ENCODE measurements around the gene PLEKHD1.

Gene PLEKHD1

GRCh38 chr14:69480136-69480535, 4.4 kb upstream of the PLEKHD1 start:
- ChIA-PET POLR2A (no interaction called here), CTCF (no interaction called here)
- Histone ChIP-seq H3K9me3 (ENCODE audit: control extremely low read depth in 1 of 5, control insufficient read depth in 4 of 5, insufficient read depth in 2 of 5, low read depth in 1 of 5, low read length in 4 of 5) (no peaks in the 10 kb centered on the region), H3K27me3 (replicated peaks in 2 of 5; ENCODE audit: control insufficient read depth in 4 of 5, insufficient read depth in 5 of 5, low read length in 4 of 5) (peaks cover 4 to 42% (median 18%) of the 10 kb centered on the region in 5 experiments), H3K4me3 (ENCODE audit: control insufficient read depth in 1 of 7, extremely low read depth in 1 of 7, insufficient read depth in 4 of 7, low read depth in 2 of 7, low read length in 6 of 7) (no peak overlapping the region), H3K4me1 (ENCODE audit: control extremely low read depth in 1 of 4, control insufficient read depth in 4 of 4, insufficient read depth in 4 of 4, low read length in 3 of 4) (peaks cover 0 to 17% (median 10%) of the 10 kb centered on the region in 4 experiments), H3K27ac (ENCODE audit: insufficient read depth in 1 of 2, low read depth in 1 of 2, low read length in 2 of 2, poor library complexity in 1 of 2, severe bottlenecking in 2 of 2) (no peak overlapping the region), H3K36me3 (ENCODE audit: control insufficient read depth in 4 of 4, insufficient read depth in 4 of 4, low read length in 3 of 4) (no peaks in the 10 kb centered on the region)
- 96% methylated on average over 5 of the region's 5 CpGs for WGBS (ENCODE audit: insufficient coverage)
- no peak for DNase-seq

- WGBS (ENCODE audit: insufficient coverage): 86% methylated on average over 5 of the region's 5 CpGs
- ChIA-PET CTCF (interaction anchor here (1.0 to 1.7 kb wide), 5 partner anchors 9 to 54 kb away, joined by 3 to 7 read pairs (median 3); no protein-coding TSS in a partner anchor), POLR2A (no interaction called here)
- peaks cover 0 to 18% (median 10%) of the 10 kb centered on the region in 4 experiments for H3K4me1 ChIP-seq (ENCODE audit: control extremely low read depth in 1 of 4, control insufficient read depth in 4 of 4, insufficient read depth in 4 of 4, low read length in 3 of 4)
- H3K4me3 ChIP-seq (ENCODE audit: control insufficient read depth in 1 of 7, extremely low read depth in 1 of 7, insufficient read depth in 4 of 7, low read depth in 2 of 7, low read length in 6 of 7): no peak overlapping the region
- no peaks in the 10 kb centered on the region for H3K36me3 ChIP-seq (ENCODE audit: control insufficient read depth in 4 of 4, insufficient read depth in 4 of 4, low read length in 3 of 4)
- no peak overlapping the region for H3K27ac ChIP-seq (ENCODE audit: insufficient read depth in 1 of 2, low read depth in 1 of 2, low read length in 2 of 2, poor library complexity in 1 of 2, severe bottlenecking in 2 of 2)
- H3K27me3 ChIP-seq (replicated peaks in 2 of 5; ENCODE audit: control insufficient read depth in 4 of 5, insufficient read depth in 5 of 5, low read length in 4 of 5): peaks cover 4 to 61% (median 26%) of the 10 kb centered on the region in 5 experiments
- H3K9me3 ChIP-seq (ENCODE audit: control extremely low read depth in 1 of 5, control insufficient read depth in 4 of 5, insufficient read depth in 2 of 5, low read depth in 1 of 5, low read length in 4 of 5): no peaks in the 10 kb centered on the region
- DNase-seq: no peak
These were observed 2.5 kb upstream of the PLEKHD1 start for GRCh38 chr14:69481815-69482568.

- CTCF ChIA-PET: interaction anchor here (0.8 kb wide), 1 partner anchor 9 kb away, joined by 3 read pairs; no protein-coding TSS in a partner anchor
- Histone ChIP-seq H3K4me1 (ENCODE audit: control extremely low read depth in 1 of 4, control insufficient read depth in 4 of 4, insufficient read depth in 4 of 4, low read length in 3 of 4) (peaks cover 0 to 18% (median 10%) of the 10 kb centered on the region in 4 experiments), H3K4me3 (ENCODE audit: control insufficient read depth in 1 of 7, extremely low read depth in 1 of 7, insufficient read depth in 4 of 7, low read depth in 2 of 7, low read length in 6 of 7) (peak overlapping the region in 6 of 7 experiments; percentile 22 to 67 (median 44)), H3K27me3 (replicated peaks in 2 of 5; ENCODE audit: control insufficient read depth in 4 of 5, insufficient read depth in 5 of 5, low read length in 4 of 5) (peaks cover 4 to 79% (median 30%) of the 10 kb centered on the region in 5 experiments), H3K27ac (ENCODE audit: insufficient read depth in 1 of 2, low read depth in 1 of 2, low read length in 2 of 2, poor library complexity in 1 of 2, severe bottlenecking in 2 of 2) (no peak overlapping the region), H3K9me3 (ENCODE audit: control extremely low read depth in 1 of 5, control insufficient read depth in 4 of 5, insufficient read depth in 2 of 5, low read depth in 1 of 5, low read length in 4 of 5) (no peaks in the 10 kb centered on the region), H3K36me3 (ENCODE audit: control insufficient read depth in 4 of 4, insufficient read depth in 4 of 4, low read length in 3 of 4) (no peaks in the 10 kb centered on the region)
- DNase-seq: peak in 2 of 3 donors; percentile 23 to 34
- POLR2A ChIA-PET: no interaction called here
- 4% methylated on average over 49 of the region's 54 CpGs for WGBS (ENCODE audit: insufficient coverage)
These were observed 624 bp upstream of the PLEKHD1 start for GRCh38 chr14:69483765-69484443.

GRCh38 chr14:69485315-69485660, 760 bp downstream of the PLEKHD1 start:
- H3K27ac ChIP-seq (ENCODE audit: insufficient read depth in 1 of 2, low read depth in 1 of 2, low read length in 2 of 2, poor library complexity in 1 of 2, severe bottlenecking in 2 of 2): no peak overlapping the region
- H3K27me3 ChIP-seq (replicated peaks in 2 of 5; ENCODE audit: control insufficient read depth in 4 of 5, insufficient read depth in 5 of 5, low read length in 4 of 5): peaks cover 4 to 77% (median 32%) of the 10 kb centered on the region in 5 experiments
- no peaks in the 10 kb centered on the region for H3K36me3 ChIP-seq (ENCODE audit: control insufficient read depth in 4 of 4, insufficient read depth in 4 of 4, low read length in 3 of 4)
- no peak for DNase-seq
- 60% methylated on average over 7 of the region's 11 CpGs for WGBS (ENCODE audit: insufficient coverage)
- peak overlapping the region in 1 of 7 experiments; percentile 55 for H3K4me3 ChIP-seq (ENCODE audit: control insufficient read depth in 1 of 7, extremely low read depth in 1 of 7, insufficient read depth in 4 of 7, low read depth in 2 of 7, low read length in 6 of 7)
- peaks cover 0 to 18% (median 10%) of the 10 kb centered on the region in 4 experiments for H3K4me1 ChIP-seq (ENCODE audit: control extremely low read depth in 1 of 4, control insufficient read depth in 4 of 4, insufficient read depth in 4 of 4, low read length in 3 of 4)
- CTCF ChIA-PET: interaction anchor here (0.6 to 3.5 kb wide), 2 partner anchors 9 to 10 kb away, joined by 4 to 17 read pairs; no protein-coding TSS in a partner anchor
- POLR2A ChIA-PET: no interaction called here
- H3K9me3 ChIP-seq (ENCODE audit: control extremely low read depth in 1 of 5, control insufficient read depth in 4 of 5, insufficient read depth in 2 of 5, low read depth in 1 of 5, low read length in 4 of 5): no peaks in the 10 kb centered on the region

- peaks cover 4 to 76% (median 36%) of the 10 kb centered on the region in 5 experiments for H3K27me3 ChIP-seq (replicated peaks in 2 of 5; ENCODE audit: control insufficient read depth in 4 of 5, insufficient read depth in 5 of 5, low read length in 4 of 5)
- POLR2A ChIA-PET: interaction anchor here (1.3 kb wide), 1 partner anchor 14 kb away, joined by 6 read pairs; no protein-coding TSS in a partner anchor
- no peaks in the 10 kb centered on the region for H3K36me3 ChIP-seq (ENCODE audit: control insufficient read depth in 4 of 4, insufficient read depth in 4 of 4, low read length in 3 of 4)
- no peak overlapping the region for H3K27ac ChIP-seq (ENCODE audit: insufficient read depth in 1 of 2, low read depth in 1 of 2, low read length in 2 of 2, poor library complexity in 1 of 2, severe bottlenecking in 2 of 2)
- H3K4me3 ChIP-seq (ENCODE audit: control insufficient read depth in 1 of 7, extremely low read depth in 1 of 7, insufficient read depth in 4 of 7, low read depth in 2 of 7, low read length in 6 of 7): no peak overlapping the region
- H3K9me3 ChIP-seq (ENCODE audit: control extremely low read depth in 1 of 5, control insufficient read depth in 4 of 5, insufficient read depth in 2 of 5, low read depth in 1 of 5, low read length in 4 of 5): no peaks in the 10 kb centered on the region
- no peak for DNase-seq
- CTCF ChIA-PET: interaction anchor here (0.6 to 3.5 kb wide), 2 partner anchors 8 to 11 kb away, joined by 4 to 17 read pairs; no protein-coding TSS in a partner anchor
- 95% methylated on average over 4 of the region's 6 CpGs for WGBS (ENCODE audit: insufficient coverage)
- peaks cover 0 to 18% (median 10%) of the 10 kb centered on the region in 4 experiments for H3K4me1 ChIP-seq (ENCODE audit: control extremely low read depth in 1 of 4, control insufficient read depth in 4 of 4, insufficient read depth in 4 of 4, low read length in 3 of 4)
These were observed 1.2 kb downstream of the PLEKHD1 start for GRCh38 chr14:69485701-69486100.

- H3K27ac ChIP-seq (ENCODE audit: insufficient read depth in 1 of 2, low read depth in 1 of 2, low read length in 2 of 2, poor library complexity in 1 of 2, severe bottlenecking in 2 of 2): no peak overlapping the region
- H3K4me1 ChIP-seq (ENCODE audit: control extremely low read depth in 1 of 4, control insufficient read depth in 4 of 4, insufficient read depth in 4 of 4, low read length in 3 of 4): peaks cover 0 to 18% (median 10%) of the 10 kb centered on the region in 4 experiments
- POLR2A ChIA-PET: interaction anchor here (0.6 kb wide), 1 partner anchor 1772 kb away, joined by 4 read pairs; no protein-coding TSS in a partner anchor
- H3K36me3 ChIP-seq (ENCODE audit: control insufficient read depth in 4 of 4, insufficient read depth in 4 of 4, low read length in 3 of 4): no peaks in the 10 kb centered on the region
- DNase-seq: no peak
- peaks cover 0 to 73% (median 41%) of the 10 kb centered on the region in 5 experiments for H3K27me3 ChIP-seq (replicated peaks in 2 of 5; ENCODE audit: control insufficient read depth in 4 of 5, insufficient read depth in 5 of 5, low read length in 4 of 5)
- H3K9me3 ChIP-seq (ENCODE audit: control extremely low read depth in 1 of 5, control insufficient read depth in 4 of 5, insufficient read depth in 2 of 5, low read depth in 1 of 5, low read length in 4 of 5): no peaks in the 10 kb centered on the region
- WGBS (ENCODE audit: insufficient coverage): 85% methylated on average over 4 of the region's 4 CpGs
- H3K4me3 ChIP-seq (ENCODE audit: control insufficient read depth in 1 of 7, extremely low read depth in 1 of 7, insufficient read depth in 4 of 7, low read depth in 2 of 7, low read length in 6 of 7): no peak overlapping the region
- CTCF ChIA-PET: interaction anchor here (1.2 to 3.5 kb wide), 2 partner anchors 10 to 12 kb away, joined by 3 to 17 read pairs; no protein-coding TSS in a partner anchor
These were observed 2.7 kb downstream of the PLEKHD1 start for GRCh38 chr14:69487226-69487625.
